ENCODE data around the gene ZNF366. TPM values are rescaled to one million over a fixed set of nuclear protein-coding genes. Genes with fewer than 3 reads are reported as not detected.

The ZNF366 gene
- polyA plus RNA-seq, 3 donors, result 0.05 to 1.2 (median 0.76) TPM

- Histone ChIP-seq H3K4me1 (ENCODE audit: control insufficient read depth in 1 of 2, insufficient read depth in 2 of 2, low read length in 2 of 2) (peaks cover 0 to under 1% of the 10 kb centered on the region in 2 donors), H4K20me1 (ENCODE audit: insufficient read depth, low read length) (no peaks in the 10 kb centered on the region), H2AFZ (ENCODE audit: insufficient read depth, low read depth, low read length, poor library complexity, severe bottlenecking) (no peak overlapping the region), H3K9me3 (replicated peaks in 1 of 2; ENCODE audit: control insufficient read depth in 1 of 2, insufficient read depth in 1 of 2, low read length in 2 of 2) (no peaks in the 10 kb centered on the region), H3K27ac (ENCODE audit: low read depth in 1 of 2, low read length in 2 of 2) (no peak overlapping the region), H3K79me2 (ENCODE audit: insufficient read depth, low read length) (no peaks in the 10 kb centered on the region), H3K27me3 (ENCODE audit: control insufficient read depth in 2 of 2, insufficient read depth in 2 of 2, low read length in 2 of 2) (no peaks in the 10 kb centered on the region), H3K4me2 (replicated peaks; ENCODE audit: extremely low read depth, low read length, poor library complexity, severe bottlenecking) (no peak overlapping the region), H3K9ac (ENCODE audit: insufficient read depth, low read length, poor library complexity, severe bottlenecking) (no peak overlapping the region), H3K4me3 (replicated peaks in 1 of 3; ENCODE audit: low read depth in 2 of 3, low read length in 3 of 3) (no peak overlapping the region), H3K36me3 (replicated peaks in 1 of 2; ENCODE audit: control insufficient read depth in 1 of 2, insufficient read depth in 2 of 2, low read length in 2 of 2) (no peaks in the 10 kb centered on the region)
- no peak for TF ChIP-seq CTCF (IDR thresholded peaks at IDR 0.05)
- Mint-ChIP-seq H3K4me3 (no peak overlapping the region), H3K27me3 (ENCODE audit: low read depth in 3 of 3) (peaks cover 0 to 1% (median 0%) of the 10 kb centered on the region in 3 donors), H3K4me1 (peaks cover under 1% of the 10 kb centered on the region), H3K27ac (peak overlapping the region in 1 of 7 donors; percentile 13), H3K9me3 (peaks cover 0 to 2% (median 0%) of the 10 kb centered on the region in 7 donors), H3K36me3 (no peaks in the 10 kb centered on the region)
- intact Hi-C loops (cut with micrococcal nuclease), result no loop called here
- no peak for DNase-seq
- 100% methylated on average over 3 of the region's 6 CpGs for WGBS (ENCODE audit: insufficient coverage)
Observed at GRCh38 chr5:72427488-72428437, 79.4 kb downstream of the ZNF366 start.

GRCh38 chr5:72427016-72427415 is 80.2 kb downstream of the ZNF366 start:
- no peak overlapping the region for H3K4me3 Mint-ChIP-seq
- H3K4me1 Mint-ChIP-seq, result no peaks in the 10 kb centered on the region
- no peaks in the 10 kb centered on the region for H3K36me3 Mint-ChIP-seq
- Histone ChIP-seq H2AFZ (ENCODE audit: insufficient read depth, low read depth, low read length, poor library complexity, severe bottlenecking) (no peak overlapping the region), H3K4me1 (ENCODE audit: control insufficient read depth in 1 of 2, insufficient read depth in 2 of 2, low read length in 2 of 2) (no peaks in the 10 kb centered on the region), H3K27me3 (ENCODE audit: control insufficient read depth in 2 of 2, insufficient read depth in 2 of 2, low read length in 2 of 2) (no peaks in the 10 kb centered on the region), H3K4me2 (replicated peaks; ENCODE audit: extremely low read depth, low read length, poor library complexity, severe bottlenecking) (no peak overlapping the region), H3K4me3 (replicated peaks in 1 of 3; ENCODE audit: low read depth in 2 of 3, low read length in 3 of 3) (no peak overlapping the region), H3K27ac (ENCODE audit: low read depth in 1 of 2, low read length in 2 of 2) (no peak overlapping the region), H3K36me3 (replicated peaks in 1 of 2; ENCODE audit: control insufficient read depth in 1 of 2, insufficient read depth in 2 of 2, low read length in 2 of 2) (no peaks in the 10 kb centered on the region), H3K79me2 (ENCODE audit: insufficient read depth, low read length) (no peaks in the 10 kb centered on the region), H3K9me3 (replicated peaks in 1 of 2; ENCODE audit: control insufficient read depth in 1 of 2, insufficient read depth in 1 of 2, low read length in 2 of 2) (no peaks in the 10 kb centered on the region), H3K9ac (ENCODE audit: insufficient read depth, low read length, poor library complexity, severe bottlenecking) (no peak overlapping the region), H4K20me1 (ENCODE audit: insufficient read depth, low read length) (no peaks in the 10 kb centered on the region)
- intact Hi-C loops (cut with micrococcal nuclease), result no loop called here
- no CpG with 5 or more reads among the region's 2 CpGs for WGBS (ENCODE audit: insufficient coverage)
- DNase-seq, result no peak
- TF ChIP-seq CTCF (IDR thresholded peaks at IDR 0.05), result no peak
- H3K27me3 Mint-ChIP-seq (ENCODE audit: low read depth in 3 of 3), result peaks cover 0 to 1% (median 0%) of the 10 kb centered on the region in 3 donors
- H3K27ac Mint-ChIP-seq, result no peak overlapping the region
- H3K9me3 Mint-ChIP-seq, result peaks cover 0 to 2% (median 0%) of the 10 kb centered on the region in 7 donors

Data from CD14-positive monocyte (primary cell).